K562 (cell line): ENCODE measurements around the gene MACROD2. TPM values are rescaled to one million over a fixed set of nuclear protein-coding genes. Genes with fewer than 3 reads are reported as not detected.

Experiments
- ATAC-seq: fragments of 200-7000 bp; cut with Tn5 transposase; 3 replicates; pipeline ENCODE4 v1.9.1; 2020; ENCODE audit warnings: moderate library complexity
- BruUV-seq: library from RNA; stranded (reverse); fragments of 400-500 nt; replicated peaks from 2 replicates; lab custom pipeline; 2021; lab: Mats Ljungman, UMichigan
- CTCF ChIA-PET: fragments of 300-600 bp; formaldehyde crosslinking; extraction: SDS; loops from one replicate; lab custom pipeline; 2021; ENCODE audit warnings: low intra/inter-chr PET ratio; lab: Yijun Ruan, JAX
- POLR2A ChIA-PET: fragments of 300-600, 350-650 bp; sonication (Branson Sonifier 250); formaldehyde crosslinking; extraction: SDS; loops from one replicate; lab custom pipeline; 2021; ENCODE audit warnings: antibody characterized with exemption, inconsistent platforms; lab: Yijun Ruan, JAX
- DNase-seq, 4 experiments: peaks; one replicate each; pipeline versions ENCODE4 v3.0.0 to v3.0.0-alpha.2; 2011 to 2018; ENCODE audit warnings: low spot score in 3 of 4, mixed read lengths in 3 of 4; ENCODE audit errors: extremely low read depth in 1 of 4
- FAIRE-seq: peaks from 2 replicates; lab custom pipeline; 2011; peaks lifted over from hg19 to GRCh38; lab: Jason Lieb, UNC
- H2AFZ ChIP-seq: 2 replicates; pipeline ENCODE4 v1.6.0; 2011; ENCODE audit warnings: low read depth, low read length, control low read depth, inconsistent platforms
- H3K27ac ChIP-seq: fragments of 200-600 bp; 3 replicates; pipeline ENCODE4 v1.8.0; 2011; ENCODE audit warnings: low read depth, mild to moderate bottlenecking, control low read depth, inconsistent platforms, low read length, moderate library complexity, mixed read lengths; ENCODE audit errors: extremely low read depth
- H3K27me3 ChIP-seq, 2 experiments: fragments of 300-600 bp in 1 of 2; 2 replicates in 1 of 2; 3 replicates in 1 of 2; pipeline versions ENCODE4 v1.6.0 to v1.8.0; 2011; ENCODE audit warnings: inconsistent platforms in 2 of 2, low read length in 2 of 2, mild to moderate bottlenecking in 1 of 2, mixed read lengths in 1 of 2, moderate library complexity in 1 of 2; ENCODE audit not compliant: control insufficient read depth in 2 of 2, insufficient read depth in 2 of 2
- H3K36me3 ChIP-seq: fragments of 300-600 bp; 3 replicates; pipeline ENCODE4 v1.8.0; 2011; ENCODE audit warnings: mild to moderate bottlenecking, low read length, inconsistent platforms; ENCODE audit not compliant: control insufficient read depth, insufficient read depth
- H3K4me1 ChIP-seq, 2 experiments: fragments of 200-600 bp in 1 of 2; replicated peaks in 1 of 2; 2 replicates in 1 of 2; 3 replicates in 1 of 2; pipeline versions ENCODE4 v1.5.1 to v1.8.0; 2011; ENCODE audit warnings: inconsistent platforms in 2 of 2, low read length in 2 of 2, mild to moderate bottlenecking in 1 of 2, mixed read lengths in 1 of 2, moderate library complexity in 1 of 2; ENCODE audit not compliant: control insufficient read depth in 2 of 2, insufficient read depth in 2 of 2
- H3K4me2 ChIP-seq: 2 replicates; pipeline ENCODE4 v1.6.1; 2011; ENCODE audit warnings: low read length, control low read depth, inconsistent platforms, mixed read lengths; ENCODE audit not compliant: insufficient read depth
- H3K4me3 ChIP-seq: fragments of 200-600 bp; sonication (generic), shearing (Covaris generic); 2 replicates; pipeline ENCODE4 v1.5.1; 2016; ENCODE audit warnings: control low read depth, inconsistent platforms
- H3K79me2 ChIP-seq: fragments of 200-600 bp; 3 replicates; pipeline ENCODE4 v1.8.0; 2011; ENCODE audit warnings: low read length, inconsistent platforms; ENCODE audit not compliant: control insufficient read depth, insufficient read depth
- H3K9ac ChIP-seq, 2 experiments: 2 replicates each; pipeline versions ENCODE4 v1.6.0 to v1.6.1; 2011; ENCODE audit warnings: low read depth in 2 of 2, low read length in 2 of 2, control low read depth in 1 of 2, inconsistent platforms in 1 of 2, mild to moderate bottlenecking in 1 of 2, mixed read lengths in 1 of 2; ENCODE audit not compliant: insufficient read depth in 1 of 2
- H3K9me1 ChIP-seq: one replicate; pipeline ENCODE4 v1.6.0; 2011; ENCODE audit warnings: inconsistent platforms, mild to moderate bottlenecking, low read length, moderate library complexity; ENCODE audit not compliant: control insufficient read depth, insufficient read depth
- H3K9me3 ChIP-seq: replicated peaks from 2 replicates; pipeline ENCODE4 v1.5.1; 2011; ENCODE audit warnings: low read depth, low read length, inconsistent platforms; ENCODE audit not compliant: control insufficient read depth, insufficient read depth
- H4K20me1 ChIP-seq: replicated peaks from 2 replicates; pipeline ENCODE4 v1.6.1; 2011; ENCODE audit warnings: low read length, inconsistent platforms, mixed read lengths; ENCODE audit not compliant: control insufficient read depth, insufficient read depth
- CREM ChIP-seq: IDR thresholded peaks from 2 replicates; pipeline ENCODE4 v1.6.1; 2014; ENCODE audit warnings: antibody characterized with exemption, low read depth
- E4F1 ChIP-seq: fragments of 250-450 bp; sonication (Bioruptor Pico); IDR thresholded peaks from 2 replicates; pipeline ENCODE4 v1.5.0; 2021; ENCODE audit warnings: mild to moderate bottlenecking, borderline replicate concordance
- NCOA2 ChIP-seq, 2 experiments: fragments of 450-650 bp; IDR thresholded peaks; 2 replicates each; pipeline ENCODE4 v1.6.1; 2018; ENCODE audit warnings: mild to moderate bottlenecking in 2 of 2, moderate library complexity in 1 of 2; ENCODE audit not compliant: partially characterized antibody in 2 of 2
- ZNF253 ChIP-seq: fragments of 250-450 bp; sonication (Bioruptor Pico); conservative IDR thresholded peaks from 2 replicates; pipeline ENCODE4 v1.6.1; 2021; ENCODE audit warnings: mild to moderate bottlenecking
- WGBS: fragments of 100-300 bp; shearing (Covaris generic); methylation state at CpG from one replicate; pipeline ENCODE4 v1.1.6; 2016; ENCODE audit warnings: low coverage, mixed read lengths; ENCODE audit not compliant: insufficient coverage; ENCODE audit errors: missing lambda C conversion rate; 5-methylcytosine and 5-hydroxymethylcytosine counted together
- in situ Hi-C: fragments of 300-500 bp; cut with MboI; formaldehyde crosslinking; loops from 4 replicates; pipeline ENCODE4 v1.15.0; 2018; ENCODE audit warnings: inconsistent platforms, mixed read lengths
- intact Hi-C: fragments of 100-400 bp; cut with micrococcal nuclease; formaldehyde crosslinking; loops from 2 replicates; pipeline ENCODE4 v1.14.2; 2022
- polyA plus RNA-seq, 8 experiments: library from polyadenylated mRNA; depleted of rRNA in 4 of 8; stranded (reverse) in 5 of 8; unstranded in 3 of 8; fragments of >200 nt; fragmentation: Nextera tagmentation in 2 of 8; fragmentation: Illumina TruSeq in 1 of 8; extraction: Ambion mirVana in 2 of 8; extraction: Trizol in 1 of 8; gene quantifications; 2 replicates each; pipeline versions ENCODE4 v1.2.1 to v1.2.3, GENCODE V29; 2011 to 2014; ENCODE audit warnings: inconsistent platforms in 1 of 8, missing spikeins in 1 of 8
- total RNA-seq, 7 experiments: library from RNA; depleted of rRNA in 6 of 7; stranded (reverse); fragments of >200 nt in 6 of 7; fragmentation: Illumina TruSeq in 2 of 7; extraction: Trizol in 2 of 7; gene quantifications; 2 replicates each; pipeline versions ENCODE4 v1.2.1 to v1.2.3, GENCODE V29; 2011 to 2021; ENCODE audit warnings: low replicate concordance in 1 of 7
- TF ChIP-seq, protein P1 (sequence below): fragments of 200-600 bp; sonication (generic); IDR thresholded peaks from one replicate; pipeline ENCODE4 v1.6.1; 2012; ENCODE audit warnings: mild to moderate bottlenecking, low read depth, low read length, inconsistent platforms
- TF ChIP-seq, protein P2 (sequence below): fragments of 250-450 bp; sonication (Bioruptor Pico); IDR thresholded peaks from 2 replicates; pipeline ENCODE4 v1.5.0; 2021

The MACROD2 gene
- total and polyA plus RNA-seq, 9 of the 15 experiments (the other 6 are each of a cell fraction or from before 2014, with no cell fraction given), result not detected

DNA sequence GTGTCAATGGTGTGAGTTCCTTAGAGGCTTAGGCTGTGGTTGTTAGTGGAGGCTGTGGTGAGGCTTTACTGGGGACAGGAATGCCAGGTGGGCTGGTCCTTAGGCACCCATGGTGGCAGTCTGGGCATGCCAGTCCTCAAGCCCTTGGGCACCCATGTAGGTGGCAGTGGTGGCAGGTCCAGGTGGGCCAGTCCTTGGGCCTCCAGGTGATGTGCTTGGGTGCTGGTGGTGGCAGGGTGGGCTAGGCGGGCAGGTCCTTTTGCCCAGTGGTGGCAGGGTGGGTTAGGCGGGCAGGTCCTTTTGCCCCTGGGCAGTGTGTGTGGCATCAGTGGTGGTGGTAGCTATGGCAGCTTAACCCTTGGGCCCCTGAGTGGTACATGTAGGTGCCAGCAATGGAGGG, 208.3 kb downstream of the MACROD2 start:
- Histone ChIP-seq H2AFZ (no peak overlapping the region), H3K9me1 (no peaks in the 10 kb centered on the region), H3K36me3 (no peaks in the 10 kb centered on the region), H3K4me1 (no peaks in the 10 kb centered on the region), H4K20me1 (no peaks in the 10 kb centered on the region), H3K27ac (no peak overlapping the region), H3K4me3 (no peak overlapping the region), H3K9me3 (no peaks in the 10 kb centered on the region), H3K79me2 (no peaks in the 10 kb centered on the region), H3K9ac (no peak overlapping the region), H3K4me2 (no peak overlapping the region), H3K27me3 (no peaks in the 10 kb centered on the region)
- ATAC-seq (no peak), DNase-seq (no peak), FAIRE-seq (no peak)
- POLR2A ChIA-PET, result no interaction called here
- CTCF ChIA-PET, result no interaction called here
- WGBS, result 0% methylated on average over 2 of the region's 2 CpGs
- no TSS peak for BruUV-seq
- intact Hi-C loops (no loop called here), in situ Hi-C loops (no loop called here)
- TF ChIP-seq, protein P1, sequence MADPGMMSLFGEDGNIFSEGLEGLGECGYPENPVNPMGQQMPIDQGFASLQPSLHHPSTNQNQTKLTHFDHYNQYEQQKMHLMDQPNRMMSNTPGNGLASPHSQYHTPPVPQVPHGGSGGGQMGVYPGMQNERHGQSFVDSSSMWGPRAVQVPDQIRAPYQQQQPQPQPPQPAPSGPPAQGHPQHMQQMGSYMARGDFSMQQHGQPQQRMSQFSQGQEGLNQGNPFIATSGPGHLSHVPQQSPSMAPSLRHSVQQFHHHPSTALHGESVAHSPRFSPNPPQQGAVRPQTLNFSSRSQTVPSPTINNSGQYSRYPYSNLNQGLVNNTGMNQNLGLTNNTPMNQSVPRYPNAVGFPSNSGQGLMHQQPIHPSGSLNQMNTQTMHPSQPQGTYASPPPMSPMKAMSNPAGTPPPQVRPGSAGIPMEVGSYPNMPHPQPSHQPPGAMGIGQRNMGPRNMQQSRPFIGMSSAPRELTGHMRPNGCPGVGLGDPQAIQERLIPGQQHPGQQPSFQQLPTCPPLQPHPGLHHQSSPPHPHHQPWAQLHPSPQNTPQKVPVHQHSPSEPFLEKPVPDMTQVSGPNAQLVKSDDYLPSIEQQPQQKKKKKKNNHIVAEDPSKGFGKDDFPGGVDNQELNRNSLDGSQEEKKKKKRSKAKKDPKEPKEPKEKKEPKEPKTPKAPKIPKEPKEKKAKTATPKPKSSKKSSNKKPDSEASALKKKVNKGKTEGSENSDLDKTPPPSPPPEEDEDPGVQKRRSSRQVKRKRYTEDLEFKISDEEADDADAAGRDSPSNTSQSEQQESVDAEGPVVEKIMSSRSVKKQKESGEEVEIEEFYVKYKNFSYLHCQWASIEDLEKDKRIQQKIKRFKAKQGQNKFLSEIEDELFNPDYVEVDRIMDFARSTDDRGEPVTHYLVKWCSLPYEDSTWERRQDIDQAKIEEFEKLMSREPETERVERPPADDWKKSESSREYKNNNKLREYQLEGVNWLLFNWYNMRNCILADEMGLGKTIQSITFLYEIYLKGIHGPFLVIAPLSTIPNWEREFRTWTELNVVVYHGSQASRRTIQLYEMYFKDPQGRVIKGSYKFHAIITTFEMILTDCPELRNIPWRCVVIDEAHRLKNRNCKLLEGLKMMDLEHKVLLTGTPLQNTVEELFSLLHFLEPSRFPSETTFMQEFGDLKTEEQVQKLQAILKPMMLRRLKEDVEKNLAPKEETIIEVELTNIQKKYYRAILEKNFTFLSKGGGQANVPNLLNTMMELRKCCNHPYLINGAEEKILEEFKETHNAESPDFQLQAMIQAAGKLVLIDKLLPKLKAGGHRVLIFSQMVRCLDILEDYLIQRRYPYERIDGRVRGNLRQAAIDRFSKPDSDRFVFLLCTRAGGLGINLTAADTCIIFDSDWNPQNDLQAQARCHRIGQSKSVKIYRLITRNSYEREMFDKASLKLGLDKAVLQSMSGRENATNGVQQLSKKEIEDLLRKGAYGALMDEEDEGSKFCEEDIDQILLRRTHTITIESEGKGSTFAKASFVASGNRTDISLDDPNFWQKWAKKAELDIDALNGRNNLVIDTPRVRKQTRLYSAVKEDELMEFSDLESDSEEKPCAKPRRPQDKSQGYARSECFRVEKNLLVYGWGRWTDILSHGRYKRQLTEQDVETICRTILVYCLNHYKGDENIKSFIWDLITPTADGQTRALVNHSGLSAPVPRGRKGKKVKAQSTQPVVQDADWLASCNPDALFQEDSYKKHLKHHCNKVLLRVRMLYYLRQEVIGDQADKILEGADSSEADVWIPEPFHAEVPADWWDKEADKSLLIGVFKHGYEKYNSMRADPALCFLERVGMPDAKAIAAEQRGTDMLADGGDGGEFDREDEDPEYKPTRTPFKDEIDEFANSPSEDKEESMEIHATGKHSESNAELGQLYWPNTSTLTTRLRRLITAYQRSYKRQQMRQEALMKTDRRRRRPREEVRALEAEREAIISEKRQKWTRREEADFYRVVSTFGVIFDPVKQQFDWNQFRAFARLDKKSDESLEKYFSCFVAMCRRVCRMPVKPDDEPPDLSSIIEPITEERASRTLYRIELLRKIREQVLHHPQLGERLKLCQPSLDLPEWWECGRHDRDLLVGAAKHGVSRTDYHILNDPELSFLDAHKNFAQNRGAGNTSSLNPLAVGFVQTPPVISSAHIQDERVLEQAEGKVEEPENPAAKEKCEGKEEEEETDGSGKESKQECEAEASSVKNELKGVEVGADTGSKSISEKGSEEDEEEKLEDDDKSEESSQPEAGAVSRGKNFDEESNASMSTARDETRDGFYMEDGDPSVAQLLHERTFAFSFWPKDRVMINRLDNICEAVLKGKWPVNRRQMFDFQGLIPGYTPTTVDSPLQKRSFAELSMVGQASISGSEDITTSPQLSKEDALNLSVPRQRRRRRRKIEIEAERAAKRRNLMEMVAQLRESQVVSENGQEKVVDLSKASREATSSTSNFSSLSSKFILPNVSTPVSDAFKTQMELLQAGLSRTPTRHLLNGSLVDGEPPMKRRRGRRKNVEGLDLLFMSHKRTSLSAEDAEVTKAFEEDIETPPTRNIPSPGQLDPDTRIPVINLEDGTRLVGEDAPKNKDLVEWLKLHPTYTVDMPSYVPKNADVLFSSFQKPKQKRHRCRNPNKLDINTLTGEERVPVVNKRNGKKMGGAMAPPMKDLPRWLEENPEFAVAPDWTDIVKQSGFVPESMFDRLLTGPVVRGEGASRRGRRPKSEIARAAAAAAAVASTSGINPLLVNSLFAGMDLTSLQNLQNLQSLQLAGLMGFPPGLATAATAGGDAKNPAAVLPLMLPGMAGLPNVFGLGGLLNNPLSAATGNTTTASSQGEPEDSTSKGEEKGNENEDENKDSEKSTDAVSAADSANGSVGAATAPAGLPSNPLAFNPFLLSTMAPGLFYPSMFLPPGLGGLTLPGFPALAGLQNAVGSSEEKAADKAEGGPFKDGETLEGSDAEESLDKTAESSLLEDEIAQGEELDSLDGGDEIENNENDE, result no peak
- TF ChIP-seq NCOA2 (IDR thresholded peaks at IDR 0.05; ENCODE audit: partially characterized antibody in 2 of 2) (no peak), E4F1 (CRISPR knock-in tag) (no peak), ZNF253 (CRISPR knock-in tag) (no peak), CREM (no peak)
- TF ChIP-seq, protein P2, sequence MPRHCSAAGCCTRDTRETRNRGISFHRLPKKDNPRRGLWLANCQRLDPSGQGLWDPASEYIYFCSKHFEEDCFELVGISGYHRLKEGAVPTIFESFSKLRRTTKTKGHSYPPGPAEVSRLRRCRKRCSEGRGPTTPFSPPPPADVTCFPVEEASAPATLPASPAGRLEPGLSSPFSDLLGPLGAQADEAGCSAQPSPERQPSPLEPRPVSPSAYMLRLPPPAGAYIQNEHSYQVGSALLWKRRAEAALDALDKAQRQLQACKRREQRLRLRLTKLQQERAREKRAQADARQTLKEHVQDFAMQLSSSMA (CRISPR knock-in tag), result no peak
